Stimulated activated CD4-positive, alpha-beta T cell treated with anti-CD3 and anti-CD28 coated beads, Interleukin-2, amount 100 ng/mL, for 4 hours (primary cell): Measurements from ENCODE around the gene RPTOR.

Experiments
- DNase-seq: peaks from one replicate; pipeline ENCODE4 v3.0.0-alpha.2; 2020; ENCODE audit warnings: low read depth

RPTOR gene

DNA sequence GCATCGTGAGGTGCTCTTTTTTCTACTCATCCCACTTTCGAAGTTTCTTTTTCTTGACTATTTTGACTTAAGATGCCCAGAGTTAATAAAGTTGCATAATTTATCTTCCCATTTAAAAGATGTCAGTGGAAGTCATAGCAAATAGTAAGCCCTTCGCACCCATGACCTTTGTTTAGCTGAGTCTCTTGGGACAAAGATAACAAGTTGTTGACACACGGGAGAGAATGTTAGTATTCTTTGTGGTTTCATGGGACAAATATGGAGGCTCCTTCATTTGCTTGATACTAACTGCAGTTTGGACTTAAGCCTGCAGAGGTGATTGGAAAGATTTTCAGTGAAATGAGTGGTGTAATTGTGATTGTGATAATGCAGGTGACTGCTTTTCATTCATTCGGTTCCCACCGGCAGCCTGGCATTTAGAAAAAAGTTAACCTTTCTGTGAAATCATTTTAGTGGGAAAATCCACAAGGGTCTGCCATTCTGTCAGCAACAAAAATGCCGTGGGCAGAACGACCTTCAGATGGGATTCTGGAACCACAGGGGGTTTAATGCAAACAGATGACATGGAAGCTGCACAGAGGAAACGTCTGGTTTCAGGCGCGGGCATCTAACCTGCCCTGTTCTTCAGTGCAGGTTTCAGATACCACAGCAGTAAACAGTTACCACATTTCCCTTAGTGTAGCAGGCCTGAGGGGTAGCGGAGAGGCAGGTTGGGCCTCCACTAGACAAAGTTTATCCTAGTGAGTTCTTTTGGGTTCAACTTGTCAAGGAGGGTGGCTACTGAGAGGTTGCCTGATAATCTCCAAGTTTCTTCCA, 123.0 kb downstream of the RPTOR start:
- DNase-seq, result no peak

DNA sequence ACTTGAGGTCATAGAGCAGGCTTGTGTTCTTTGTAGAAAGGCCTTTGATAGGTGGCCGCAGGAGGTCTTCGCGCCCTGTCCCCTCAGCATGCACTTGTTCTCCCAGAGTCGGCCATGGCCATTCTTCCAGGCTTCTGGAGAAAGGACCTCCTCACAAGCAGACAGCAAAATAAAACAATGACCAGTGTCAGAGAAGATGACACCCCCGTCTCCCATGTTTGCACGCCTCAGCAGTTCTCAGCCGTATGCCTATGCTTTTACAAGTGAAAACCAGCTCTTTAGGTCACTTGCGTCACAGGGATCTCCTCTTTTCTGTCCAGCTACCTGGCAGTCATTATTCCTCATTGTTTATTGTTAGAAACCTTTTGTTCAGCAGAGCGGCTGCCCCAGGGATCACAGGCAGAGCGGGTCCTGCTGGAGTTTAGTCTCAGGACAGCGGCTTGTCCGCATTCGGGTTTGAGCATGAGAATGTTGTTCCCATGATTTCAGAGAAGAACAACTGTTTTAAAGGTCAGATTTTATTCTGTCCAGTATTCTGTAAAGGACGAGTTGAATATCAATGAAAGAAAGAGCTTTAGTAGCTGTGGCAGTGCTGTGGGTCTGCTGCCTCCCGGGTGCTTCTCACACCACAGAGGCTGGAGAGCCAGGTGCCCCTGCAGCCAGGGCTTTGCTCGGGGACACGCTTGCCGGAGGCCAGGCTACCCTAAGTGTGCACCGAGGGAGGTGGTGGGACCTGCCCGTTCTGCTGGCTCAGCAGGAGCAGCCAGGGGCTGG, 123.9 kb downstream of the RPTOR start:
- DNase-seq, result no peak

DNA sequence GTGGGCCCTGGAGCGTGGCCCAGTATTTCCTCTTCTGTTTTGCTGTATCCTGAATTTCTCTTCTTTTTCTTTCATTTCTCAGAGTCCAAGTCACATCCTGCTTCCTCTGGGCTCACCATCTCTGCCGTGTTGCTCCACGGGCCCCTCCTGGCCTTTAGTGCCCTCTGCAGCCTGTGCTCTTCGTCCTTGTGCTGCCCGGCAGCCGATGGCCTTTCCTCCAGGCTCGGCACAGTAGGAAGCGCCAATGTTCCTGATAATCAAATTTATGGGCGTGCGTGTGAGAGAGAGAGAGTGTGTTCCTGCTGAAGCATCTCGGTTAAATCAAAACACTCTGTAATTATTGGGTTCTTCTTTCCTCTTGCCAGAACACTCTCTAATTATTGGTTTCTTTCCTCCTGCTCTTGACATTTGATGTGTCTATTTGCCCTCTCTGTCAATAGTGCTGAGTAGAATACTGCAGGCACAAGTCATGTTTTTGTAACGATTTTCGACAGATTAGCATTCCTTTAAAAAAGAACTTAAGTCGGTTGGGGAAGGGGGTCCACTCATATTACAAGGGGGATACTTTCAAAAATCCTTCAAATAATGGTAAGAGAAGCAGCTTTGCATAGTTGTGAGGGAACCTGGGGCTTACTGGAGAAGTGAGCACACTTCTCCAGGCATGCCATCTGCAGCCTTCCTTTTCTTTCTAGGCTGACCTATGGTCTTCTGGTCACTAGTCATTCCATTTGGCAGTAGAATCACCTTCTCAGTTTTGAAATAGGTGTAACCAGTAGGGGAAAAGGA, 126.6 kb downstream of the RPTOR start:
- DNase-seq, result no peak

DNA sequence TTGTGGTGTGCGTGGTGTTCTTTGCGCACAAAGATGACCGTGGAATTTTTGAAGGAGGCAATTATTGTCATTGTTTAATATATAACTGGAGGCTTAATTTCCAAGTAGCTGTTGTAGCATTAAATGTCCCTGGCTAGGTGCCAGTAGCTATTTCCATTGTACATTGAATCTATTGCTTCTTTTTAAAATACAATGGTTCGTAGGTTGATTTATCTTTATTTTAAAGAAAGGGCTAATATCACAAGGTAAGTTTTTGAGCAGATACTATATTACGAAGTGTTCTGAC, 127.1 kb downstream of the RPTOR start:
- DNase-seq, result no peak

DNA sequence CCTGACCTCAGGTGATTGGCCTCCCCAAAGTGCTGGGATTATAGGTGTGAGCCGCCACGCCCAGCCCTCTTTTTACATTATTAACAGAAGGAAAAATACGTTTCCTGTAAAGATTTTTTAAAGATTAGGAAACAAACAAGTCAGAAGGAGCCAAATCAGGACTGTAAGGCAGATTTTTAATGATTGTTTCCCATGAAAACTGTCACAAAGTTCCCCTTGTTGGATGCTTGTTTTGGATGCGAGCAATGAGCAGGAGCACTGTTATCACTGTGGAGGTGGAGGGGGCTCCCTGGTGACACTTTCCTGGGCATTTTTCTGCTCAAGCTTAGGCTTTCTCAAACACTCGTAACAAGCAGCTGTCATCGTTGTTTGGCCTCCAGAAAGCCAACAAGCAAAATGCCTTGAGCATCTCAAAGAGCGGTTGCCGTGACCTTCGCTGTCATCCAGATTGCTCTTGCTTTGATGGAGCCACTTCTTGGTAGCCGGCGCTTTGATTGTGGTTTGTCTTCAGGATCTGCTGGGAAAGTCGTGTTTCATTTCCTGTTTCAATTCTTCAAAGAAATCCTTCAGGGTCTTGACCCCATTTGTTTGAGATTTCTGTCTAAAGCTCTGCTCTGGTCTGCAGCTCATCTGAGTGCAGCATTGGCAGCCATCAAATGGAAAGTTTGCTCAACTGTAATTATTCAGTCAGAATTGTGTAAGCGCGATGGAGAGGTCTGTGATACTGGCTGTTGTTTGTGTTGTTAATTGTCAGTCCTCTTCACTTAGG, 128.7 kb downstream of the RPTOR start:
- DNase-seq, result no peak

DNA sequence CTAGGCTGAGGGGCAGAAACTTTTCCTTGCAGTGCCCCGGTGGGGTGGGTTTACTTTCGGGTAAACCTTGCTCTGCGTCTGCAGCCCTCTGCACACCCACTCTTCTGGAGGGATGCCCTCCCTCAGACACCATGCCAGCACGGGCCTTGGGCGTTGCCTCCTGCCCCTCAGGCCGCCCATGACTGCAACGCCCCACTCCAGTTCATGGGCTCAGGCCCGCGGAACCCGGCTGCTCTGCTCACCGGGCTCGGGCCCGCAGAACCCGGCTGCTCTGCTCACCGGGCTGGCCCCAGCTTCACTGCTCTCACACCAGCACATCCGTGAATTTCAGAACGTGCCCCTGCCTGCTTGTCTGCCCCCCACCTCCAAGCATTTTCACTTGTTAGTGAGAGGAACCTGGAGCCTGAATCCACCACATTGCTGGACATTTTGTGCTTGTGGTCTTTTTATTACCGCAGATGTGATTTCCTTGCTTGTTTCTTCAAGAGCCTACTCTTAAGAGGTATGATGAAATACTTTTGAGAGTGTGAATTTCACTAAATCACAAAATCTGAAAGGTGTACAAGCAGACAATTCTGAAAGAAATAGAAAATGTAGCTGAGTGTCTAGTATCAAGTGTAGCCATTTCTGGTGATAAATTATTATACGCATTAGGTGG, 130.9 kb downstream of the RPTOR start:
- no peak for DNase-seq

DNA sequence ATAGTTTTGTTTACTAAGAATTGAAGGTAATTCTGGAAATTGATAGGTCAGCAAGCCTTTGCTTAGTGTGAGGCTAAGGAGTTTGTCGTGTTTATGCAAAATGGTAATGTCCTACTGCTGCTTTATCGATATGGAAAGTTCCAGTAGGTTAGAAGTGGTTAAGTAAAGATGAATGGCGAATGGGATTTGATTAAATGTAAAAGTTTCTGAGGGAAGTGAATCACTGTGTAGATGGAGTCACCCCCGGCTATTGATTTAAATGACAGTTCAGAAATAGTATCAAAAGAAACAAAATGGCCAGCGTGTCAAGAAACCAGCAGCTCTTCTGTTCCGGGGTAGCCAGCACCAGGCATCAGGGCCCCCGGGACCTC, 131.4 kb downstream of the RPTOR start:
- DNase-seq, result no peak

DNA sequence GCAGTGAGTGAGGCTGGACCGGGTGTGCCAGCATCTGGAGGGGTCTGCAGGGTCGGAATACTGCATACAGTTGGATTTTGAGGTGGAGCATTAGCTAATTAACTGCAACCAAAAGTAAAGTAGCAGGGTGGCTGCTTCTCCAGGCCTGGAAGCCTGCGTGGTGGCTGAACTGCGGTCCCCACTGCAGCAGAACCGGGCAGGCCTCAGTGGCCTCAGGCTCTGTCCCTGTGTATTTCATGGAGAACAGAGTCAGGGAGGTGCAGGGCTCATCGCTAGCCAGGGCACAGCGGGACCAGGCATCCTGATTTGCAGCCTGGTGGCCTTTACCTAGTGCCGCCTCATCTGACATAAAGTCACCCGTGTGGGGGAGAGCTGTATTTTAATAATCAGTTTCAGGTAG, 131.9 kb downstream of the RPTOR start:
- no peak for DNase-seq

DNA sequence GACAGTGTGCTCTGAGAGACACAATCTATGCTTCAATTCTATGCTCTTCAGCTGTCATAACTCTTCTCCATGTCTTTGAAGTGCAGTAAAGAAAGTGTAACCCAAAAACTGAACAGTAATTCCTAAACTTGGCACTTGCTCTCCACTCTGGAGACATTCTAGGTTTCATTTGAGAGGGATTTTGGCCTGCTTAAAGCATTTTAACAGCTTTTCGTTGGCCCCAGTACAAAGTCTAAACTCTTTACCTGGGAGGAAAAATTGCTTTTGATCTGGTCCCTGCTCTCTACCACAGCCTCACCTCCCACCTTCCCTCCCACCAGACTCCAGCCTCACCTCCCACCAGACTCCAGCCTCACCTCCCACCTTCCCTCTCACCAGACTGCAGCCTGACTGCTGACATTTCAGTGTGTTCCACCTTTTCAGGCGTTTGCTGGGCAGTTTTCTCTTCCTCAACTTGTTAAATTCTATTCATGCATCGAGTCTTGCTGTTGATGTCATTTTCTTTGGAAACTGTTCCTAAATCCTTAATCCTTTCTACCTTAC, 132.6 kb downstream of the RPTOR start:
- DNase-seq, result no peak

DNA sequence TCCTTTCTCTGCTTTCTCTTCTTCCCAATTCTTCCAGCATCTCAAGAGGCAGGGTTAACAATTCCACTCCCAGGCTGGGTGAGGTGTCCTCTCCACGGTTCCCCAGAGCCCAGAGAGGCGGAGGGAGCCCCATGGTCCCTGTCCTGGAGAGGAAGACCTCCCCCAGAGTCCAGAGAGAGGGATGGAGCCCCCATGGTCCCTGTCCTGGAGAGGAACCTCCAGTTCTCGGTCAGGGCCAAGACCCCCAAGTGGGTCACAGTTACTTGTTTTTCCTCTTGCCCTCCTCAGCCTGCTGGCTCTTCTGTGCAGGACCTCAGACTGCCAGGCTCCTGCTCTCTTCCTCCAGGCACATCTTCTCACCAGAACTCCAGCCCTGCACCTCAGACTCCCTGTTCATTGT, 135.2 kb downstream of the RPTOR start:
- no peak for DNase-seq

DNA sequence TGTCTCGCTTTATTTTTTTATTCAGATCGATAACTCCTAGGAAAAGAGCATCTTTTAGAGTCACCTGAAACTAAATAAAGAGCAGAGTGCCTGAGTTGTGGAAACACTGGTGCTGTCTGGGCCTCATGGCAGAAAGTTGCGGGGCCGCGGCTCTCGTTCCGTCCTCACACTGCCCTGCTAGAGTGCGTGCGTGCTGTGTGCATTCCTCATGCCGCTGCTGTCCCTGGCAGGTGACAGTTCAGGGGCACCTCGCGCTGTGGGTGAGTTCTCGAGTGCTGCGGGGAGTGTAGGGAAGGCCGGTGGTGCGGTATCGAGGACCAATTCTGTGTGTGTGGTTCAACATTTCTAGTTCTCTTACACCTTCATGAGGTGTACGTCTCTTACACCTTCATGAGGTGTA, 136.6 kb downstream of the RPTOR start:
- no peak for DNase-seq

DNA sequence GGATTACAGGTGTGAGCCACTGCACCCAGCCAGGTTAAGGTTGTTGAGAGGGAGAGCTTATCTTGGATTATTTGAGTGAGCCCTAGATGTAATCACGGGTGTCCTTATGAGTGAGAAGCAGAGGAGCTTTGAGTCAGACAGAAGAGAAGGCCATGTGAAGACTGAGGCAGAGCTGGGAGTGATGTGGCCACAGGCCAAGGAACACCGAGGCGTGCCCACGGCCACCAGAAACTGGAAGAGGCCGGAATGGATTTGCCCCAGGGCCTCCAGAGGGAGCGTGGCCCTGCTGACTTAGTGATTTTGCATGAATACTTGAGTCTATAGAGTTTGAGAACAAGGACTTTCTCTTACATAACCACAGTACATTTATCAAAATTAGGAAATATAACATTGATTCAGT, 137.7 kb downstream of the RPTOR start:
- no peak for DNase-seq

DNA sequence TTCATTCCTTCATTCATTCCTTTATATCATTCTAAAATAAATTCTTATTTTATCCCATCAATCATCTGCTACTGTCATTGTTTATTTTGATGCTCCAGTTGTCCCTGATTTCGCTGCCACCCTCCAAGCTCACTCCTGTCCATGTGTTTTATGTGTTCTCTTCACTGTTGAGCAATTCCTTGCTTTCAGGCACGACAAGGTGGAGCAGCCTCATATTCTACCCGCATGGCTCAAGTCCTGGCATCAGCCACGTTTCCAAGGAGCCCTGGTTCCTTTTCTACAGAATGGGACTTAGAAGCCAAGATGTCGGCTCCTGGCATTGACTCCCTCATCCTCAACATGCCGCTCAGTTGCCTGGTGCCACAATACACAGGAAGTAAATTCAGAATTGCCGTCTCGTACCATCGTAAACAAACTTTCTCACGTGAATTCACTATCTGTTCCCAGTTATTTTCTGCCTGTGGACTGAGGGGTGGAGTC, 139.0 kb downstream of the RPTOR start:
- DNase-seq, result no peak

DNA sequence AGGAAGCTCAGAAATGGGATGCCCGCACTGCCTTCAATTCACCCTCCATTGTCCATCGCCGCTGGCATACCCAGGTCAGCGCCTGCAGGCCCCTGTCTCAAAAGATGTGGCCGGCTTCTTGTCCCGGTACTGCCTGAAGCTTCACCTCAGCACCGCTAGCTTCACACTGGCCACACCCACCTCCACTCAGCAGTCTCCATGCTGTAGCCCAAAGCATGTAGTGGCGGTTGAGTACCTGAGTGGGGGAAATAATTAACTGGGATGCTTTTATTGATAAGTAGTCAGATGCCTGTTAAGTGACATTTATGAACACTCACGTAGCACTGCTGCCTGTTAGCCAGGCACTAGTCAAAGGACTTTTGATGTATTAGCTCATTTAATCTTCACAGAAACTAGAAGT, 143.2 kb downstream of the RPTOR start:
- DNase-seq, result no peak

DNA sequence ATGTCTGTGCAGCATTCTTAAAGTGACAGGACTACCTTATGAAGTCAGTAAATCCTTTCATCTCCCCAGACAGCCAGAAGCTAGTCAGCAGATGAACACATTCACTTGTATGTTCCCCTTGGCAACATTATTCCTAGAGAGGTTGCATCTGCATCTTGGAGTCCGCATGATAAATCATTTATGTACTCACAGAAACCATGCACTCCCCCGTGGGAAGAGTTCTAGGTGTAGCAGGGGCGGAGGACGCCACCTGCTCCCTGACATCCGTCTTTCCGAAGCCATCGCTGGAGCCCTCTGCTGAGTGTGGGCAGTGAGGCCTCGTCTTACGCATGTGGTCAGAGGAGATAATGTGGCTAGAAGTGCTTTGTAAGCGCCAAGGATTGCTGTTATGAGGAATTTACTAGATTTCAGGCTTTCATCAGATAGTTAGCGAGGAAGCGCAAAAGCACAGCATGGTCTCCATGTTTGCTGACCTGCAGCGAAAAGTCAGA, 144.5 kb downstream of the RPTOR start:
- DNase-seq, result no peak

DNA sequence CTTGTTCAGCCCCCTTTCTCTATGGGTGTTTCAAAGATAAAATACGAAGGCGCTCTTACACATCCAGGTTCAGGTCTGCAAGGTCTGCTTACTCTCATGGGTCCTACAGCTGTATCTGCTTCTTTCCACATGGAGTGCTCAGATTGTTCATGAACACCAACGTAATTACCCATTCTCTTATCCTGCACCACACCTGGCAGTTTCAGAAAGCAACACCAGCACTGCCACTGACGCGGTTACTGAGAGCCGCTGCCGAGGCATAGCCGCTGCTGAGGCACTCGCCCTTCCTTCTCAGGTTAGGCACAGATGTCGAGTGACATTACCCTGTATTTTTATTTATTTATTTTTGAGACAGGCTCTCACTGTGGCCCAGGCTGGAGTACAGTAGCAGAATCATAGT, 147.1 kb downstream of the RPTOR start:
- no peak for DNase-seq

DNA sequence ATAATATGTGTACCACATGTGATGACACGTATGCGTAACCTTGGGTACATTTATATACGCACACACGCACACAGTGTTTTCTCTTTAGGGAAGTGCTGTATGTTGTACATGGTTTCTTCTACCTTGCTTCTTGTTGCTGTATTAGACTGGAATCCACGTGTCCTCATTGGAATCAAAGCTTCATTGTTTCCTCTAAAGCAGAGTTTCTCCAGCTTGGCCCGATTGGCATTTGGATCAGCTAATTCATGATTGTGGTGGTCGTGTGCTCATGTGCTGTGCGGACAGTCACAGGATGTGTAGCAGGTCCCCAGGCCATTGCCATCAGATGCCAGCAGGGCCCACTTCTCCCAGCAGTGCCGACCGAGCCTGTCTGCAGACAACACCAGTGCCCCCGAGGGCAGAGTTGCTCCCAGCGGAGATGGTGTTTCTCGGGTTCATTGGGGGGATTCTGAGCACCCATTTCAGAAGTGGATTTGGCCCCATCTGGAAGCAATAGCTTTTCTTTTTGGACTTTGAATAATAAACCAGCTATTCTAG, 148.4 kb downstream of the RPTOR start:
- no peak for DNase-seq

DNA sequence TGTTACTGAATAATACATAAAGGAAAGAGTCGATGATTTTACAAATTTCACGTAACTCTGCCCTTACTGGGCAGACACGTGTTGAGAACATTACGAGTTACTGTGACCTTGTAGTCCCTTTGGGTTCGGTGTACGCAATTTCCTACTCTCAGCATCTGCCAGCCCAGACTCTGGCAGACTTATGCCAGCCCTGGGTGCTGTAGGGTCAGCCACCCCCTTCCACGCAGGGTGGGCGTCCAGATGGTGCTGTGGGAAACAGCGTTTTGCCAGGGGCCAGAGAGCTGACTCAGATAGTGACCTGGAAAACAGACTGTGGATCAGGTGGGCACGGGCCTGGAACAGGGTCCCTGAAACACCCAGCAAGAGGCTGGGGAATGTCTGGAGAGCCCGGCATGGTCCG, 148.9 kb downstream of the RPTOR start:
- DNase-seq, result no peak

DNA sequence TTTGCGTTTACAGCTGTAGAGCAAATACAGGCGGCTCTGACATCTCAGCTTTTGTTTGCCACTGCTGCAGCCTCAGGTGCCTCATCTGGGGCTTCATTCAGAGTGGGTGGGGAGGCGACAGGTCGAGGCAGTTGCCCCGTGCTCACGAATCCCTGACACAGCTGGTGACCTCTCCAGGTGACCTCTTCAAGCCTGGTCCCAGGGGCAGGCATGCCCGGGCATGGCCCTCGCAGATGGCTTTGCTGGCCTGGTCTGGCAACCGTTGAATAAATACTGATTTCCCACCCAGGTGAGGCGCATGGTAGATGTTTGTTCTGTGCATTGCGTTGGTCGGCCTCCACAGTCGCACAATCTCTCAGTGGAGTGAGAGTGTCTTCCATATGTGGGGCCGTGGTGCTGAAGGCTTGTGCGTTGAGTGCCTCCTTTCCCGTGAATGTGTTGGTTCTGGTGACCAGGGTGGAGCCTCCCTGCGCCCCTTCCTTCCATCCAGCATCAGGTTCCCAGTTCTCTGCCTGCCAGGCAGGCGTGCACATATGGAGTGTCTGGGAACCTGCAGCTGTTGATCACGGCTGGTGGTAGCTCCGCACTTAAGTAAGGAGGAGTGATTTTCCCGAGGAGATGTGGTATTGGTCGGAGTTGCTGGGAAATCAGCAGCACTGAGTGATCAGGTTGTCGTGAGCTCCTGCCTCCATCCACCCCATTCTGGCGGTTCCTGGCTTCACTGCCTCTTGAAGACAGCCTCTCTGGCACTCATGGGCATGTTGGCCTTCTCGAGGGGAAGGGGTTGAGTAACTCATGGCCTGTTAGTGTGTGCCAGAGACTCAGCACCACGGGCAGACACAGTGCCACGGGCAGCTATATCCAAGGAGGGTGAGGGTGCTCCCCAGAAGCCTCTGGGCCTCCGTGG, 149.7 kb downstream of the RPTOR start:
- DNase-seq, result no peak
